Measurements from ENCODE around the gene FOXP1.

Gene FOXP1

DNA sequence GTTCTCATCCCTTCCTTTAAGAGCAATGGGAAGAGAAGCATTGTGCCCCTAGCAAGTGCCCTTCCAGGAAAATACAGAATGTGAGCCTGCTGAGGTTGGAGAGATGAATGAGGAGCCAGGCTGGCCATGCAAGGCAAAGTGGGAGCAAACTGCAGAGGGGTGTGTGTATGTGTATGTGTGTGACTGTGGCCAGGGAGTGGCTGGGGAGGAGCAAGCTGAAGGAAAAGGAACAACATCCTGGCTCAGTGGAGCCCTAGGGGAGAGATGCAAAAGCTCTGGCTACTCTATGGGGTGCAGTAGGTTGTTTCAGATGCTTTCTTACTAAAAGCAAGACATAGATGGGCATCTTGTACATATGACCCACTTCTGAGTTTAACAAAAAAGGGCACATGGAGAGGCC is 20.6 kb downstream of the FOXP1 start:
- FAIRE-seq: no peak

DNA sequence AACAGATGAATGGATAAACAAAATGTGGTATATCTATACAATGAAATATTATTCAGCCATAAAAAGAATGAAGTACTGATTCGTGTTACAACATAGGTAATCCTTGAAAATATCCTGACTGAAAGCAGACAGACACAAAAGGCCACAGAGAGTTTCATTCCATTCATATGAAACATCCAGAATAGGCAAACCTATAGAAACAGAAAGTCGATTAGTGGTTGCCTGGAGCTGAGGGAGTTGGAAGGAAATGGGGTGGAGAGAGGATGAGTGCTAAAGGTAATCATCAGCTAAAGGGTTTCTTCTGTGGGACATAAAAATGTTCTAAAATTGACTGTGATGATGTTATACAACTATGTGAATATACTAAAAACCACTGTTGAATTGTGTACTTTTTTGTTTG is 22.9 kb downstream of the FOXP1 start:
- no peak for FAIRE-seq

DNA sequence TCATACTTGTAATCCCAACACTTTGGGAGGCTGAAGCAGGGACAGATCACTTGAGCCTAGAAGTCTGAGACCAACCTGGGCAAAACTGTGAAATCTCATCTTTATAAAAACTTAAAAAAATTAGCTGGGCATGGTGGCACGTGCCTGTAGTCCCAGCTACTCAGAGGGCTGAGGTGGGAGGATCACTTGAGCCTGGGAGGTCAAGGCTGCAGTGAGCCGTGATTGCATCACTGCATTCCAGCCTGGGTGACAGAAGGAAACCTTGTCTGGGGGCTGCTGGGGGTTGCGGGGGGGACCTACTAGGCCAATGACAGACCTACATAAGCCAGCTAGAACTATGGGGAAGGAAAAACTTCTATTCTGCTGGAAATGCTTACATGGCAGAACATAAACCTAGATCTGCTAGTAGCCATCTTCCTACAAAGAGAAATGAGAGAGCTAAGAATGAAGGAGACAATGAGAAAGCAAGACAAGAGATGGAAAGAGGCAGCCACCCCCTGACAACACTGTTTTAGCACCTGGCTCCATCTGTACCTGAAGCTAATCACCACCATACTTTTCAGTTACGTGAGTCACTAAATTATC is 23.9 kb downstream of the FOXP1 start:
- FAIRE-seq: no peak

DNA sequence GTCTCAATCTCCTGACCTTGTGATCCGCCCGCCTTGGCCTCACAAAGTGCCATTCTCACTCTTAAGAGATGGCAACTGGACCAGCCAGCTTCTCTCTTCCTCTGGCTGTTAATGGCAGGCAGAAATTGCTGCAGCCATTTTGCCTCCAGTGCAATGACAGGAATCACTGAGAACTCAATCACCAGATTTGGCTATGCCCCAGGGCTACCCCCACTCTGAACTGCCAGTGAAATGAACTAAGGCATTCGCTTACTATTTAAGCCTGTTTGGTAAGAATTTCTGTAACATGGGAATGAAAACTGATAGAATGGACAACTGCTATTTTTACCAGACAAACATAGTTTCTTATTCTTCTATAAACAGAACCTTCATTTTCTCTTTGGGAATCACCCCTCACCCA is 24.5 kb downstream of the FOXP1 start:
- FAIRE-seq: no peak

DNA sequence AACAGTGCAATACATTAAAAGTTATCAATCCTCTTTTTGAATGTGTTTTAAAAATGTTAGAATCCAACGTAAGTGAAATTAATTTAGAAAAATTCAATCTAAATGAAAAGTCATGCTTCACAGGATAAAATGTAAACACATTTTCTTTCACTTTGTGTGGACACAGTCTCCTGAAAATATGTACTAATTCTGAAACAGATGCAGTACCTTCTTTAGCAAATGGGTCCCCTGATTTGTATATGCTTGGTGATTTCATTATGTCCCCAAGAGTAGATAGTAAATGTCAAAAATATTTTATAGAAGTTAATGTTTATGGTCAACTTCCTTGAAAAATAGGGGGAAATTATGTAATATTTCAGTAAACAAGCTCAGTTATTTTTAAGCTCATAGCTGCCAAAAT is 28.9 kb downstream of the FOXP1 start:
- no peak for FAIRE-seq

DNA sequence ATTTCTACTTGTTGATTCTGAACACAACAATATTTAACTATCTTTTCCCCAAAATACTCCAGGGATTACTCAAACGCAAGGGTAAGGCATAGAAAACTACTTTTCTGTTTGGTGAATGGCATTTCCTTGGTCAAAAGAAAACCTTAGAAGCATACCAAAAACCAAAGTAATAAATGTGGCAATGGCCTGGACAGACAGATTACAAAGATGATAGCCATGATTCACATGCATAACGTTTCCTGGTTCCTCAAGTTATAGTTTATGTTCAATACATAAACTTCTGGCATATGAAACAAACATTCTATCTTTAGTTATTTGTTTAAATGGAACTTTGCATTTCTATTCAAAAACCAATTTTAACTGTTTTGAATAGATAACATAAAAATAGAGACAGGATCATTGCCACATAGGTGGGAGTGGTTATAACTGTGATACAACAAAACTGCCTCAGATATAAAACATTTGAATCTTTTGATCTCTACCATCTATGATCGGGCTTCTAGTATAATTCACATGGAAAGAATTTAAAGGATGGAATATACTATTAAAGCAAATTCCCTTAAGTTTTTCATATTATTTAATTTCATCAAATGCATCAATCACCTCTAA is 32.1 kb downstream of the FOXP1 start:
- FAIRE-seq: no peak

DNA sequence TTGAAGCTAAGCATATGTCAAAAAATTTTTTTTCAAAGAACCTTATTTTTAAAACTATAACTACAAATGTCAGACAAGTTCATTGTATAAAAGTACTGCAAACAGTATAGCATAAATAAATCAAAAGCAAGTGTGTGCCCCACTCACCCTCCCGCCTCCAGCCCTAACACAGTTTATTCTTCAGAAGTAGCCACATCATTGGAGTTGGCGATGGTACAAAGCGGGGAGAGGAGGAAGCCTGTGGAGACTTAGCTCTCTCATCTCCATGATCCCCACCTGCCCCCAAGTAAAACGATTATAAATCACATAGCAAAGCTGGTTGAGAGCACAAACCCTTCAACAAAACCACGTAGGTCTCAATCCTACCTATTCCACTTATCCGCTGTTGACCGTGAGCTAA is 33.6 kb downstream of the FOXP1 start:
- no peak for FAIRE-seq

DNA sequence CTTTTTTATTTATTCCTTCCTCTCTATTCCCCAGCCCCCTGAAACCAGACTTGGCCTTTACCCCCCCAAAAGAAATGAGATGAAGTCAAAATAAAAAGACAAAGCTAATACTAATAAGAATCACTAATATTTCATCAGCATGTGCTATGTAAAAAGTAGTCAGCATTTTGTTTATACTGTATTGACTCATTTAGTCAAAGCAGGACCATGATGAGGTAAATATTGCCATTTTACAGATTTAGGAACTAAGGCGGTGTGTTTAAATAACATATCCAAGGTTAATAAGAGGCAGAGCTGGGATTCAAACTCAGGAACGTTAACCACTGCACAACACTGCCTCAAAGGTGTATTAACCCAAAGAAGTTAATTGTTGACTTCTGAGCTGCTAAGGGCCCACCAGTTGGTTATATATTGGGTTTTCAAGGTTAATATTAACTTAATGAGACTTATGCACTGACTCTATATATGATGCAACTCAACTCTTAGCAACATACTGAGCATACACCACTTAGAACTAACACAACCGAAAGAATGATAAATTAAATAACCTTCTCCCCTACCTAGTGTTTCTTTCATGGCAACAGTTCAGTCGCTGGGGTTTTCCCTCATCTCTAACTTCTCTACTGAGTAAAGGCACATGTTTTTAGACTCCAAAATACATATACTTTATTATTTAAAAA is 34.7 kb downstream of the FOXP1 start:
- FAIRE-seq: no peak

DNA sequence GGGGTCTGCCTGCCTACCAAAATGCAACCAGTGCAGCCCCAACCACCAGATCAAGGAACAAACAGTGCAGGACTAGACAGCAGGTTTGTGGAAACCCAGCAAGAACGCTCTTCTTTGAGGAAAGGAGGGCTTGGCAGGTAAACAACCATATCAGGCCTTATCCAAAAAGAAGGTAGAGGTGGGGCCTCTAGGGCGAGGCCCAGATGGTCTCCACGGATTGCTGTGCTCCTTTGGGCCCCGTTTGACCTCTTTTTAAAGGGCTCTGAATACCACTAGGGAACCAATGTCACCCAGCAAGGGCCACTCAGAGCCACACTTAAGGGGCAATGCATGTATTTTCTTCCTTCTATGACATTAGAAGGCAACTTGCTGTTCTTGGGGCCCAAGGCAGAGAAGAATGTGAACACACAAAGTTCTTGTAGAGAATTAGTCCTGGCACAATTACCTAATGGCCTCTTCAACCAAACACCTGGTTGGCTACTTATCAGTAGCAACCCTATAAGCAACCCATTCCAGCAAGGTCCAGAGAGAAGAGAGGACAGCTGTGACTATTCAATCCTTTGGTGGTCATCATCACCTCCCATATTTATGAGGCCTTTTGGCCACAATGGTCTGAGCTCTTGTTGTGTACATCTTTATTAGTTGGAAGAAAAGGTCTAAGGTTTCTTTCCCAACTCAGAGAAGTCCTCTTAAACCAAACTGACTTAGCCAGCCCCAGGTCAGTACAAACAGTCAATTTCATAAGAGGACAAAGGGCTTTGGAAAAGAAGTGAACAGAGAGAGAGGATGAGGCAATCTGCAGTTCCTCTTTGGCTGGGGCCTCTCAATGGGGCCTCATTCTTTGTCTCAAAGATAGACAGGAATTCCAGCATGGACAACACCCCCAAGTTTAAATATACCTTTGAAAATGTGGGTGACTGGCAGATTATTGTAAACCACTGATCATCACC is 36.0 kb downstream of the FOXP1 start:
- no peak for FAIRE-seq

DNA sequence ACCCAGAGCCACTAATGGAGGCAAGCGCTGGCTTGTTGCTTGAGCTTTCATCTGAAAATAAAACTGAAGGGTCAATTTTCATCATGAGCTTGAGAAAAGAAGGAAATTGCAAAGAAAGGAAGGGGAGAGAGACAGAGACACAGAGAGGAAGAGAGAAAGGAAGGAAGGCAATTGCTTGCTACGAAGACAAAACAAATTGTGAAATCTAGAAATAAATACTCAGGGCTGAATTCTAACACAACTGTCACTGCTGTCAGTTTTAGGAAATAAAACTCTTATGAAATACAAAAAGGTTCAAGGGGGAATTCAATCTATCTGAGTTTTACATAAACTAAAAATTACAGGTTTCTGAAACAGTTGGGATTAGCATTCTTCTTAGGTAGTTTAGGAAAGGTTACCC is 36.7 kb downstream of the FOXP1 start:
- FAIRE-seq: no peak

DNA sequence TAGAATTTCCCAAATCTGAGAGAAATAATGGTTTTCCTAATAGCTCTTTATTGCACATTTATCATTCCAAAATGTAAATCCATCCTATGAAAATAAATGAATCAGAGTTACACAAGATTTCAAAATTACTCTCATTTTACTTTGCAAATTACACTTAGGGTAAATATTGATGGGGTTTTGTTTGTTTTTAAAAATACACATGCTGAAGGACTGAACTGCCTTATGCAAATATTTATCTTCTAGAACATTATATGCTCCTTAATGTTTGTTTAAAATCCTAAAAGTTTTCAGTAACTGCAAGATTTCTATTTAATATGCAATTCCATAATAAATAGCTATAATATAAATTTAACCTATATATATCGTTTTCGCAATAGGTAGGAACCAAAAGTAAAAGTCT is 38.2 kb downstream of the FOXP1 start:
- peak; percentile 43 for FAIRE-seq

DNA sequence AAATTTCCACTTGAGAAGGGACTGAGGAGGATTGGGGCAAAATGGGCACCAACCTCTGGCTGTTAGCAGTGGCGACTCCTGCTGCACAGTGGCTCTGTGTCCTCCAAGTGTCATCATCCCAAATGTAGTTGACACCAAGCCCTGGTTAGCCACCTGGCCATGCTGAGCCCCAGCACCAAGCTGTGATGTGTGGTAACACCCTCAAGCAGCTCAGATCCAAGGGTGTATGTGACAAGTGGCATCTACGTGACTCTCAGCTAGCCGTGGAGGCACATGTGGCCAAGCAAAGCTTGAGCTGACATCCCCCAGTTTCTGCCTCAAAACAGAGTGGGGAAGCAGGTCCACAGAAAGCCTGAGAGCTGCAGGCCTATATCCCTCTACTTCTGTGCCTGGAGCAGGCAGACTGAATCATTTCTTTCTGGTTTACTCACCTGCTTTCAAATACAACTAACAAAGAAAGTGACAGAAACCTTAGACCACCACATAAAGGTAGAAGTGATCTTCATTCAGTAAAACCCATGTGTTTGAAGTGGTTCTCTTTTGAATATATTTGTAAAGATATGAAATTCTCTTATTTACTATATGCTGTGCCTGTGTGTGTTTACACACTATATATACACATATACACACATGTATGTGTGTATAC is 40.0 kb downstream of the FOXP1 start:
- no peak for FAIRE-seq

DNA sequence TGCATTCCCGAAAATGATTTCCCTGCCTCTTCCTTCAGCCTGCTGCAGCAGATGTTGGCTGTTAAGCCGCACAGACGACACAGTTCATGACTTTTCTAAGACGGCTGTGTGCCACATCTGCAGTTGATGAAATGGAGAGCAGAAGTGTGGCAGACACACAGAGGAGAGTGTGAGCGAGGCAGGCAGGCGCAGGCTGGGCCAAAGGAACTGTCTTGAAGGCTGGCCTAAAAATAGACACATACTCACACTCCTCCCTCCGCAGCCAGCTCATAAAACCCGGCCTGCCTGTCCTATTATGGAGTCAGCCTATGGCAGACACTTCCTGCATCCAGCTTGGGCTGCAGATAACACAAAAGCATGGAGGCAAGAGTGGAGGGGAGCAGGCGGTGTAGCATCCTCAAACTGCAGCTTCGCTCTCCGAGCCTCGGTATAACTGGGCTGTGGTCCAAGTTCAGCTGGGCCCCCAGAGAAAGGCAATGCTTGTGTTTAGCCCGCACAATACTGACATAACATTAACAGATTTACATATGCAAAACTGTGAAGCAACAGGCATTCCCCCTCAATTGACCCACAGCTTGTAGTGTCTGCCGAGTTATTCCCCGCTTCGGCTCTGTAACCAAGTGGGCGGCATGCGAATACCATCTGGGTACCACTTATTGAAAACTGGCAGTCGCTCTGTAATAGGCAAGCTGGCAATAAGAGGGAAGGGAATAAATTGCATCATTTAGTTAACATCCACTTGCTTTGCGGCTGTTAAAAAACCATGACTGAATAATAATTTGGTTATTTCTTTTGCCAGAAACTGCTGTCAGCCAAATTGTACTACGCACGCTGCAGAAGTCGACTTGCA is 40.8 kb downstream of the FOXP1 start:
- FAIRE-seq: no peak

DNA sequence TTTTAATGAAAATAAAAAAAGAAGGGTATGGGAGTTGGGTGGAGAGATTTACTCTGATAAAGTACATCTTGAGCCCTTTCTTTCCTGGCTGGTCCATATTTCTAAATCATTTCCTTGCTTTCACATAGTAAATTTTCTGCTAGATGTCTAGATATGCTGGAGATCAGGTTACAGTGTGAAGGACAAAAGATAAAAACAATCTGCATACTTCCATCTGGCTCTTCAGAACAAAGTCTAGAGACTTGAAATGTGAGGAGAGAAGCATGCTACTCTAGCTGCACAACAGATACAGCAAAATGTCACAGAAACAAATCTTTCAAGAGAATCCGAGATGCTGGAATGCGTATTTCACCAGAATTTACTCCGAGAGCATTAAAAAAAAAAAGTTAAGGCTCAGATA is 42.2 kb downstream of the FOXP1 start:
- FAIRE-seq: no peak

DNA sequence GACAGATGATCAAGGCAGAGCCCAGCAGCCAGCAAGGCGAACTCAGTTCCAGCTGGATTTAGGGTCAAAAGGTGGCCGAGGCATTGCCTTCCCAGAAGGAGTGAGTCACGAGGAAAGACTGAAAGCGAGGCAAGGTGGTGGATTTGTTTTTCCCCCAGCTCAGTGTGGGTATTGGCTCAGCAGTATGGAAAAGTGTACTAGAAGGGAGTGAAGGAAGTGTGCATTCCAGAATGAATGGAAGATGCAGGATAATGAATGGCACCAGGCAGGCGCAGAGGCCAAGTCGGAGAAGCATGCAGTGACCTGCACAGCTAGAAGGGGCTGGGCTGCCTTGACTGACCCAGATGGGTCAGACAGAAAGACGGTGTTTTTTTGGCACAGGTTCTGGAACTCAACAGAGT is 46.3 kb downstream of the FOXP1 start:
- no peak for FAIRE-seq

DNA sequence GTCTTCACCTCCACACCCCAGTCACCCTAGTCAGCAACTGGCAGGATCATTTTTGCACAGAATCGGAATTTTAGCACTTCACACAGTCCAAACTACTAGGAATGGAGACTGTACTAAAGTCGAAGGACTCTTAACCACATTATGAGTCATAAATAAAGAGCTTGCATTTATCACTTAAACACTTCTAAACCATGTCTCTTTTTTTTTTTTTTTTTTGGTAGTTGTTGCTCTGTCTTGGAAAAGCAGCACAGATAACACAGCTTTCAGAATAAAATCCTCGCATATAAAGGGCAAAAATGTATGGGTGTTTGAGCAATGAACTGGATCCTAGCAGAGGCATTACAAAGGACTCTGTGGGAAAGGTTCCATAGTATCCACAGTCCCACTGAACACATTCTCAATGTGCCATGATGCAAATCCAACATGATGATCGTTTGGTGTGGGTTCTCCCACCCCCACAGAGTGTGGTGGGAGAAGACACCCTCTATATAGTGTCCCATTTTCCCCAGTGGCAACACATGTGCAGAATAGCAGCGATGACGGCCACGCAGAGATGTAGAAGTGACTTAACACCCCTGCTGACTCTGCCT is 47.1 kb downstream of the FOXP1 start:
- peak; percentile 47 for FAIRE-seq

DNA sequence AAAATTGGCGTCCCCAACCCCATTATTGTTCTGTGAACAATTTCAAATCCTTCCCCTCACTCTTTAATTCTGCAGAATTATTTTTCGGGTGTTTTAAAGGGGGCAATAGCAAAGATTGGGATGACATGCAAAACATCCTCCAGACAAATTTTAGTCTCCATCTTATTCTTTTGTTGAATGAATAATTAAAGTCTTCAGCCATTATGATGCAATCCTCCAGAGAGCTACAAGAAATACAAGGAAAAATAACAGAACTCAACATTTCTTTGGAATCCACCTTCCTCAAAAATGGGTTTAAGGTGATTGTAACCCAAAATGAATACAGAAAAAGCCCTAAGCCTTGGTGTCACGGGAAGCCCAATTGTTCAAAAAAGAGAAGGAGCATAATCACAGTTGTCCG is 49.9 kb downstream of the FOXP1 start:
- FAIRE-seq: no peak

DNA sequence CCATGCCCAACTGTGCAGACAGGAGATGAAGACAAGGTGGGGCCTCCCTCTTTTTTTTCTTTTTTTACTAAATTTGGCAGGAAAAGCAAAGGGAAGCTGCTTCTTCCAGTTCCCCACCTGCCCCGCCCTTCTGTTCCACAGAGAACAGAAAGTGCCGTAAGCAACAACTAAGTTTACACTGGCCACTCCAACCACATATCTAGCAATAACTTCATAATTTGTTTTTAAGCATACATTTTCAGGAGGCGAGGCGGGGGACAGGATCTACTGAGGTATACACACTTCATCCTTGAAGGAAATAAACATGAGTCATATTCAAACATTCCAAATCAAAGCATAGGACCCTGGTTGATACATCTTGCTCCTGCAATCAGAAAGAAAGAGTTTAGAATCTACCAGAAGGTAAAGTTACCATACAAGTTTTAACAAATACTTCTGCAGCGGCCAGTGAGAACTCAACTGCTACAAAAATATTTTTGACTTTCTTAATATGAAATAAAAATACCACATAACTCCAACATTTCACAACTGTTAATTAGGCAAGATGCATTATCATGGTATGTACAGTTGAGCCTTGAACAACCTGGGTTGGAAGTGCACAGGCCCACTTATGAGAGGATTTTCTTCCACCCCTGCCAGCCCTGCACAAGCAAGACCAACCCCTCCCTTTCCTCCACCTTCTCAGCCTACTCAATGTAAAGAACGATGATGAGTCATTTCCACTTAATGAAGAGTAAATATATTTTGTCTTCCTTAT is 50.7 kb downstream of the FOXP1 start:
- no peak for FAIRE-seq

DNA sequence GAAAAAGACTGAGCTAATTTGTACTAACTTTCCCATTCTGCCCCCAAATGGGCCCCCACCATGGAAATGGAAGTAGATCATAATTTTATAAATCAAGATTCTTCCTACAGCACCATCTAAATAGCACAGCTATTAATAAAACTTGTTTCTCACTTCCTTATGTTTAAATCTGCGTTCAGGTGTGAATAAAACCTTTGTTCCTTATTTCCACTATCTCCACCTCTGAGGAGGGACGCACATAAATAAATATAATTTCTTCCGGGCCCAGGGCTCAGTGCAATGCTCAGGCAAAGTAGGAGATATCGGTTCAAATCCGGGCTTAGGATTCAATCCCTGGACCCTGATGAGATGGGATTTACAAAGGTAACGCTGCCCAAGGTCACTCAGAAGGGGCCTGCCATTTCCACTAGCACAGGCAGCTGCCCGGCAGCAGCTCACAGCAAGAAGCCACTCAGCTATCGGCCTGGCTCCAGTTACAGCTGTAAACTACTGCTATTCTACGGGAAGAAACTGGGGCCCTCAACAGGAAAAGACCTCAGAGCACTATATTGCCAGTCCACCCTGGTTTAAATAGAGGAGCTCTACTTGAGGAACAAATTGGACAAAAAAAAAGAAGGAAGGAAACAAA is 52.5 kb downstream of the FOXP1 start:
- no peak for FAIRE-seq

DNA sequence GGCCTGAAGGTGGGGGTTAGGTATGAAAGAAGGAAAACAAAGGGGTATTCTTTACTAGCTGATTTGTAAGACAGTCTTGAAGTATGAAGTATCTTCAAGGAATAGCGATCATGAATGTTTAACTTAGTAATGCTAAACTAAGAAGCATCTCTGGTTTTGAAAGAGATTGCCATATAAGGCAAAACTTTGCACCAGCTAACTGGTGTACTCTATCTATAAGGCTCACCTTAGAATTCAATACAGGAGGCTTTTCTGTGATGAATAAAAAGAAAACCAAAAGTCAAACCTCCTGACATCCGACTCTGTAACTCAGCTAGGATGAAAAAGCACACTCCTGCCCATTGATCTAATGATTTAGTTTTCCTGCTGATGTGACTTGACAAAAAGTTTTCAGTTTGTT is 54.7 kb downstream of the FOXP1 start:
- no peak for FAIRE-seq
